ENCODE results near the gene TUBGCP6. TPM values are rescaled to one million over a fixed set of nuclear protein-coding genes. Genes with fewer than 3 reads are reported as not detected.

Gene TUBGCP6
- total RNA-seq, 1 experiment from 2014 or later, result 38.6 TPM

GRCh38 chr22:50269573-50269969 is 24.7 kb upstream of the TUBGCP6 start:
- Histone ChIP-seq H3K79me2 (ENCODE audit: insufficient read depth, low read length) (no peaks in the 10 kb centered on the region), H3K36me3 (ENCODE audit: control insufficient read depth in 1 of 2, insufficient read depth in 2 of 2, low read length in 2 of 2) (no peaks in the 10 kb centered on the region), H3K9ac (ENCODE audit: low read length) (peak overlapping the region; percentile 57), H3K9me2 (ENCODE audit: insufficient read depth) (no peaks in the 10 kb centered on the region), H4K20me1 (ENCODE audit: insufficient read depth) (no peaks in the 10 kb centered on the region), H3K27ac (ENCODE audit: low read depth, low read length) (peak overlapping the region; percentile 51), H3K4me3 (replicated peaks in 1 of 2; ENCODE audit: low read depth in 1 of 2, low read length in 2 of 2) (peak overlapping the region; percentile 48 to 65), H2AFZ (ENCODE audit: low read depth, low read length, poor library complexity, severe bottlenecking) (no peak overlapping the region), H3K4me2 (ENCODE audit: low read length) (peak overlapping the region; percentile 88), H3K9me3 (ENCODE audit: control insufficient read depth in 1 of 2, insufficient read depth in 1 of 2, low read depth in 1 of 2, low read length in 2 of 2) (no peaks in the 10 kb centered on the region), H3K4me1 (ENCODE audit: control insufficient read depth in 1 of 2, insufficient read depth in 2 of 2, low read length in 2 of 2) (peaks cover 27 to 44% of the 10 kb centered on the region in 2 experiments), H3K27me3 (ENCODE audit: insufficient read depth, low read length) (no peaks in the 10 kb centered on the region)
- TF ChIP-seq SP1 (IDR thresholded peaks at IDR 0.05; ENCODE audit: low read depth), result no peak
- TF ChIP-seq EZH2phosphoT487 (IDR thresholded peaks at IDR 0.05; ENCODE audit: borderline replicate concordance), result no peak
- no peak for TF ChIP-seq CBX3 (IDR thresholded peaks at IDR 0.05; ENCODE audit: low read depth)
- TF ChIP-seq ATF3 (IDR thresholded peaks at IDR 0.05), result no peak
- no peak for TF ChIP-seq SRF (IDR thresholded peaks at IDR 0.05; ENCODE audit: low read depth)
- TF ChIP-seq, protein P1, sequence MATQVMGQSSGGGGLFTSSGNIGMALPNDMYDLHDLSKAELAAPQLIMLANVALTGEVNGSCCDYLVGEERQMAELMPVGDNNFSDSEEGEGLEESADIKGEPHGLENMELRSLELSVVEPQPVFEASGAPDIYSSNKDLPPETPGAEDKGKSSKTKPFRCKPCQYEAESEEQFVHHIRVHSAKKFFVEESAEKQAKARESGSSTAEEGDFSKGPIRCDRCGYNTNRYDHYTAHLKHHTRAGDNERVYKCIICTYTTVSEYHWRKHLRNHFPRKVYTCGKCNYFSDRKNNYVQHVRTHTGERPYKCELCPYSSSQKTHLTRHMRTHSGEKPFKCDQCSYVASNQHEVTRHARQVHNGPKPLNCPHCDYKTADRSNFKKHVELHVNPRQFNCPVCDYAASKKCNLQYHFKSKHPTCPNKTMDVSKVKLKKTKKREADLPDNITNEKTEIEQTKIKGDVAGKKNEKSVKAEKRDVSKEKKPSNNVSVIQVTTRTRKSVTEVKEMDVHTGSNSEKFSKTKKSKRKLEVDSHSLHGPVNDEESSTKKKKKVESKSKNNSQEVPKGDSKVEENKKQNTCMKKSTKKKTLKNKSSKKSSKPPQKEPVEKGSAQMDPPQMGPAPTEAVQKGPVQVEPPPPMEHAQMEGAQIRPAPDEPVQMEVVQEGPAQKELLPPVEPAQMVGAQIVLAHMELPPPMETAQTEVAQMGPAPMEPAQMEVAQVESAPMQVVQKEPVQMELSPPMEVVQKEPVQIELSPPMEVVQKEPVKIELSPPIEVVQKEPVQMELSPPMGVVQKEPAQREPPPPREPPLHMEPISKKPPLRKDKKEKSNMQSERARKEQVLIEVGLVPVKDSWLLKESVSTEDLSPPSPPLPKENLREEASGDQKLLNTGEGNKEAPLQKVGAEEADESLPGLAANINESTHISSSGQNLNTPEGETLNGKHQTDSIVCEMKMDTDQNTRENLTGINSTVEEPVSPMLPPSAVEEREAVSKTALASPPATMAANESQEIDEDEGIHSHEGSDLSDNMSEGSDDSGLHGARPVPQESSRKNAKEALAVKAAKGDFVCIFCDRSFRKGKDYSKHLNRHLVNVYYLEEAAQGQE (IDR thresholded peaks at IDR 0.05; ENCODE audit: low read depth), result no peak
- TF ChIP-seq ZBTB33 (IDR thresholded peaks at IDR 0.05; ENCODE audit: extremely low read depth, insufficient replicate concordance, low read length), result no peak
- no peak for TF ChIP-seq ZNF274 (IDR thresholded peaks at IDR 0.05; ENCODE audit: low read depth, low read length)
- no peak for TF ChIP-seq YY1 (IDR thresholded peaks at IDR 0.05; ENCODE audit: extremely low read depth, insufficient replicate concordance, low read depth, low read length)
- TF ChIP-seq CTCF (IDR thresholded peaks at IDR 0.05 in 2 of 3, conservative IDR thresholded peaks at IDR 0.05 in 1 of 3; ENCODE audit: borderline replicate concordance in 1 of 3, insufficient read depth in 1 of 3, low read depth in 2 of 3, low read length in 2 of 3), result no peak
- TF ChIP-seq RAD21 (IDR thresholded peaks at IDR 0.05; ENCODE audit: low read depth), result no peak
- no peak for TF ChIP-seq JUND (IDR thresholded peaks at IDR 0.05)
- TF ChIP-seq FOSL1 (IDR thresholded peaks at IDR 0.05; ENCODE audit: low read depth), result no peak
- no peak for TF ChIP-seq EZH2 (IDR thresholded peaks at IDR 0.05)
- TF ChIP-seq ZFX (IDR thresholded peaks at IDR 0.05), result no peak
- no peak for TF ChIP-seq POLR2A (IDR thresholded peaks at IDR 0.05; ENCODE audit: borderline replicate concordance, extremely low read depth, insufficient read depth, insufficient read length)
- no peak for TF ChIP-seq SIN3A (IDR thresholded peaks at IDR 0.05; ENCODE audit: low read depth)
- ATAC-seq (0 out of 2 replicates have a peak, but pooled peaks have one; percentile 1), DNase-seq (ENCODE audit: low read depth, low spot score) (no peak)
- no TSS peak for BruUV-seq (replicated peaks)
- POLR2A ChIA-PET, result no interaction called here
- RAD21 ChIA-PET (ENCODE audit: low non-redundant PET in 1 of 2, low total read pairs in 2 of 2, uncharacterized antibody in 2 of 2, unreplicated experiment in 2 of 2), result no interaction called here
- CTCF ChIA-PET, result no interaction called here
- intact Hi-C loops (cut with micrococcal nuclease), result no loop called here

Data from HCT116 (cell line).